Spleen (tissue), 7 donors: ENCODE data around the gene HSD17B14.

ENCODE experiments used
- POLR2A ChIP-seq, 3 donors: fragments of 450-650 bp; IDR thresholded peaks; one replicate each; pipeline ENCODE4 v1.5.1; 2017; ENCODE audit warnings: antibody characterized with exemption in 3 of 3, mild to moderate bottlenecking in 1 of 3
- POLR2AphosphoS5 ChIP-seq, 3 donors: sonication (generic); formaldehyde crosslinking; IDR thresholded peaks; one replicate each; pipeline ENCODE4 v1.5.1; 2017; ENCODE audit warnings: antibody characterized with exemption in 3 of 3
- TF ChIP-seq, protein P1 (sequence below), 11 experiments: fragments of 200-600 bp in 7 of 11; fragments of 450-650 bp in 4 of 11; sonication (generic) in 4 of 11; IDR thresholded peaks in 8 of 11; conservative IDR thresholded peaks in 3 of 11; 1 replicate in 7 of 11; 2 replicates in 4 of 11; pipeline versions ENCODE4 v1.4.0 to v1.8.0; 2016 to 2021; ENCODE audit warnings: antibody characterized with exemption in 11 of 11, inconsistent platforms in 4 of 11, mild to moderate bottlenecking in 1 of 11
- donor health status: DM: no; HTN: no; CAD: no; lungs with moderate emphysema.
- donor health status: DM: no; HTN: no; CAD: no.
- donor health status: DM: no; HTN: no; CAD: no.

DNA sequence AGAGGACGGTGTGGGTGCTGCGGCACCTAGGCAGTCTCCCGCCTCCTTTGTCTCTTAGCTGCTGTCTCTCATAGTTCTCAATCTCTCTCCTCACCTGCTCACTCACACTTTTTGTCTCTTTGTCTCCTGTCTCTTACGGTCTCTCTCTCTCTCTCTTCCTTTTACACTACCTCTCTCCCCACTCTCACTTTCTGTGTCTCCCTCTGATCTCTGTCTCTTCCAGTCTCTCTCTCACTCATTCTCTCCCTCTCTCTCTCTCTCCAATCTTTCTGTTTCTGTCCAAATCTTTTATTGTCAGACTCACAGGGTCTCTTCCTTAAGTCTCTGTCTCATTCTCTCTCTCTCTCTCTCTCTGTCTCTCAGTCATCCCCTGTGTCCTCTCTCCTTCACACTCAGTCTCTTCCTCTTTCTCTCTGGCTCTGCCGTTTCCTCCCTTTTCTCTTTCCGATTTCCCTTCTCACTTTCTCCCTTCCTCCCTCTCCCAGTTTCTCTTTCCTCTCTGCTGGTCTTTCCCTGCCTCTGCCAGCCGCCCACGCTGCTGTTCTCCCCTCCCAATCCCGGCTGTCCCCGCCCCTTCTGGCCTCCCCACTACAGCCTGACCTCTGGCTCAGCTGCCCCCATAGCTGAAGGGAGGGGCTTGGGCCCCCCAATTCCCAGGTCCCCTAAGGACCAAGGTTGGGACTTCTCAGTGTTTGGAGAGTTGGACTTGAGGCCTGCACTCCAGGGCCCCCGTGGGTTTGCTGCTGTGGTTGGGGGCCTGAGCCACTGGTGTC, 32.0 kb upstream of the HSD17B14 start, which contains the start of gene PLEKHA4:
- TF ChIP-seq POLR2A (IDR thresholded peaks at IDR 0.05) (no peak), POLR2AphosphoS5 (IDR thresholded peaks at IDR 0.05) (peak; percentile 18 to 53 (median 50))
- TF ChIP-seq, protein P1, sequence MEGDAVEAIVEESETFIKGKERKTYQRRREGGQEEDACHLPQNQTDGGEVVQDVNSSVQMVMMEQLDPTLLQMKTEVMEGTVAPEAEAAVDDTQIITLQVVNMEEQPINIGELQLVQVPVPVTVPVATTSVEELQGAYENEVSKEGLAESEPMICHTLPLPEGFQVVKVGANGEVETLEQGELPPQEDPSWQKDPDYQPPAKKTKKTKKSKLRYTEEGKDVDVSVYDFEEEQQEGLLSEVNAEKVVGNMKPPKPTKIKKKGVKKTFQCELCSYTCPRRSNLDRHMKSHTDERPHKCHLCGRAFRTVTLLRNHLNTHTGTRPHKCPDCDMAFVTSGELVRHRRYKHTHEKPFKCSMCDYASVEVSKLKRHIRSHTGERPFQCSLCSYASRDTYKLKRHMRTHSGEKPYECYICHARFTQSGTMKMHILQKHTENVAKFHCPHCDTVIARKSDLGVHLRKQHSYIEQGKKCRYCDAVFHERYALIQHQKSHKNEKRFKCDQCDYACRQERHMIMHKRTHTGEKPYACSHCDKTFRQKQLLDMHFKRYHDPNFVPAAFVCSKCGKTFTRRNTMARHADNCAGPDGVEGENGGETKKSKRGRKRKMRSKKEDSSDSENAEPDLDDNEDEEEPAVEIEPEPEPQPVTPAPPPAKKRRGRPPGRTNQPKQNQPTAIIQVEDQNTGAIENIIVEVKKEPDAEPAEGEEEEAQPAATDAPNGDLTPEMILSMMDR (IDR thresholded peaks at IDR 0.05 in 8 of 11, conservative IDR thresholded peaks at IDR 0.05 in 3 of 11) = no peak
